ENCODE measurements around the gene ADARB1.

Gene ADARB1

GRCh38 chr21:45156459-45156858, 82.1 kb downstream of the ADARB1 start:
- Histone ChIP-seq H3K27me3 (ENCODE audit: control insufficient read depth, insufficient read depth, low read length) (no peaks in the 10 kb centered on the region), H3K4me1 (no peaks in the 10 kb centered on the region), H3K27ac (no peak overlapping the region), H3K9ac (no peak overlapping the region), H3K9me3 (ENCODE audit: control insufficient read depth, low read length) (no peaks in the 10 kb centered on the region), H3K79me2 (no peaks in the 10 kb centered on the region), H2AFZ (no peak overlapping the region), H3K36me3 (ENCODE audit: control insufficient read depth, insufficient read depth, low read length) (no peaks in the 10 kb centered on the region), H3K4me3 (ENCODE audit: low read depth, low read length) (no peak overlapping the region), H3K4me2 (ENCODE audit: low read length) (no peak overlapping the region)
- no peak for TF ChIP-seq CTCF (IDR thresholded peaks at IDR 0.05)

GRCh38 chr21:45157932-45158331, 83.6 kb downstream of the ADARB1 start:
- Histone ChIP-seq H3K4me2 (ENCODE audit: low read length) (no peak overlapping the region), H3K36me3 (ENCODE audit: control insufficient read depth, insufficient read depth, low read length) (no peaks in the 10 kb centered on the region), H3K4me3 (ENCODE audit: low read depth, low read length) (no peak overlapping the region), H2AFZ (no peak overlapping the region), H3K9me3 (ENCODE audit: control insufficient read depth, low read length) (no peaks in the 10 kb centered on the region), H3K4me1 (no peaks in the 10 kb centered on the region), H3K27ac (no peak overlapping the region), H3K79me2 (no peaks in the 10 kb centered on the region), H3K9ac (no peak overlapping the region), H3K27me3 (ENCODE audit: control insufficient read depth, insufficient read depth, low read length) (no peaks in the 10 kb centered on the region)
- no peak for TF ChIP-seq CTCF (IDR thresholded peaks at IDR 0.05)

- H3K79me2 ChIP-seq = no peaks in the 10 kb centered on the region
- H3K9ac ChIP-seq = no peak overlapping the region
- no peak for TF ChIP-seq CTCF (IDR thresholded peaks at IDR 0.05)
- no peaks in the 10 kb centered on the region for H3K9me3 ChIP-seq (ENCODE audit: control insufficient read depth, low read length)
- H3K4me2 ChIP-seq (ENCODE audit: low read length) = no peak overlapping the region
- no peaks in the 10 kb centered on the region for H3K4me1 ChIP-seq
- no peaks in the 10 kb centered on the region for H3K36me3 ChIP-seq (ENCODE audit: control insufficient read depth, insufficient read depth, low read length)
- no peaks in the 10 kb centered on the region for H3K27me3 ChIP-seq (ENCODE audit: control insufficient read depth, insufficient read depth, low read length)
- H2AFZ ChIP-seq = no peak overlapping the region
- no peak overlapping the region for H3K27ac ChIP-seq
- no peak overlapping the region for H3K4me3 ChIP-seq (ENCODE audit: low read depth, low read length)
These were observed 84.4 kb downstream of the ADARB1 start for GRCh38 chr21:45158491-45159423.

- no peak overlapping the region for H3K27ac ChIP-seq
- H2AFZ ChIP-seq = no peak overlapping the region
- H3K4me3 ChIP-seq (ENCODE audit: low read depth, low read length) = no peak overlapping the region
- H3K4me2 ChIP-seq (ENCODE audit: low read length) = no peak overlapping the region
- H3K79me2 ChIP-seq = no peaks in the 10 kb centered on the region
- H3K4me1 ChIP-seq = no peaks in the 10 kb centered on the region
- no peaks in the 10 kb centered on the region for H3K9me3 ChIP-seq (ENCODE audit: control insufficient read depth, low read length)
- H3K36me3 ChIP-seq (ENCODE audit: control insufficient read depth, insufficient read depth, low read length) = no peaks in the 10 kb centered on the region
- no peaks in the 10 kb centered on the region for H3K27me3 ChIP-seq (ENCODE audit: control insufficient read depth, insufficient read depth, low read length)
- H3K9ac ChIP-seq = no peak overlapping the region
- no peak for TF ChIP-seq CTCF (IDR thresholded peaks at IDR 0.05)
These were observed 85.8 kb downstream of the ADARB1 start for GRCh38 chr21:45160198-45160597.
